GM18499 (cell line): ENCODE results near the gene ESD.
"Not testable (repeated sequence)": the region's sequence is repeated elsewhere in the genome, so short reads cannot be mapped to it uniquely, and the experiment has no call there.

ENCODE experiments used
- ATAC-seq: cut with Tn5 transposase; IDR thresholded peaks from one replicate; pipeline ENCODE4 v1.9.1; 2021; ENCODE audit warnings: moderate number of reproducible peaks; ENCODE audit not compliant: insufficient read depth, unreplicated experiment

ESD gene

GRCh38 chr13:46797501-46798237, 708 bp upstream of the ESD start:
- no peak for ATAC-seq

- ATAC-seq = no peak
Measured at GRCh38 chr13:46796129-46796514, 839 bp downstream of the ESD start.

- ATAC-seq = no peak
Measured at GRCh38 chr13:46795321-46795720, 1.6 kb downstream of the ESD start.

- no peak for ATAC-seq
Measured at GRCh38 chr13:46783504-46783903, 13.5 kb downstream of the ESD start.

- no peak for ATAC-seq
Measured at GRCh38 chr13:46782691-46783090, 14.3 kb downstream of the ESD start.

GRCh38 chr13:46782066-46782465, 14.9 kb downstream of the ESD start:
- no peak for ATAC-seq

- no peak for ATAC-seq
Measured at GRCh38 chr13:46778890-46779289, 18.1 kb downstream of the ESD start.

GRCh38 chr13:46778095-46778494, 18.9 kb downstream of the ESD start:
- ATAC-seq = no peak

GRCh38 chr13:46775385-46776107, 21.4 kb downstream of the ESD start:
- no peak for ATAC-seq

- ATAC-seq = no peak
Measured at GRCh38 chr13:46773541-46773940, 23.4 kb downstream of the ESD start.

GRCh38 chr13:46771693-46772092, 25.3 kb downstream of the ESD start:
- no peak for ATAC-seq

GRCh38 chr13:46769925-46770324, 27.0 kb downstream of the ESD start:
- not testable (repeated sequence) for ATAC-seq

GRCh38 chr13:46761866-46762265, 35.1 kb downstream of the ESD start:
- ATAC-seq = no peak

- ATAC-seq = no peak
Measured at GRCh38 chr13:46761174-46761573, 35.8 kb downstream of the ESD start.

GRCh38 chr13:46759846-46760245, 37.1 kb downstream of the ESD start:
- ATAC-seq = no peak

GRCh38 chr13:46757640-46758039, 39.3 kb downstream of the ESD start:
- ATAC-seq = no peak

GRCh38 chr13:46756977-46757376, 40.0 kb downstream of the ESD start:
- no peak for ATAC-seq

- not testable (repeated sequence) for ATAC-seq
Measured at GRCh38 chr13:46755508-46755907, 41.5 kb downstream of the ESD start.

GRCh38 chr13:46754812-46755211, 42.1 kb downstream of the ESD start:
- no peak for ATAC-seq

GRCh38 chr13:46753917-46754316, 43.0 kb downstream of the ESD start:
- no peak for ATAC-seq

- no peak for ATAC-seq
Measured at GRCh38 chr13:46753137-46753536, 43.8 kb downstream of the ESD start.
